H9 (cell line): ENCODE data around the gene KRTAP9-2. TPM values are rescaled to one million over a fixed set of nuclear protein-coding genes. Genes with fewer than 3 reads are reported as not detected.
"Not testable (repeated sequence)": the region's sequence is repeated elsewhere in the genome, so short reads cannot be mapped to it uniquely, and the experiment has no call there.

Experiments
- DNase-seq: peaks from one replicate; pipeline ENCODE4 v3.0.0-alpha.2; 2017
- H2AFZ ChIP-seq: one replicate; pipeline ENCODE4 v1.6.1; 2013; ENCODE audit warnings: mild to moderate bottlenecking, low read length, control low read depth, moderate library complexity
- H2AK5ac ChIP-seq: 2 replicates; pipeline ENCODE4 v1.6.1; 2013; ENCODE audit warnings: low read length, control low read depth, mixed read lengths; ENCODE audit not compliant: insufficient read length
- H2BK120ac ChIP-seq: one replicate; pipeline ENCODE4 v1.6.1; 2013; ENCODE audit warnings: low read depth, mild to moderate bottlenecking, low read length, control low read depth, inconsistent platforms; ENCODE audit not compliant: poor library complexity, severe bottlenecking
- H2BK12ac ChIP-seq: 2 replicates; pipeline ENCODE4 v1.6.1; 2013; ENCODE audit warnings: low read length, control low read depth, mixed read lengths, low read depth; ENCODE audit not compliant: insufficient read length
- H2BK15ac ChIP-seq: 2 replicates; pipeline ENCODE4 v1.6.1; 2013; ENCODE audit warnings: low read depth, low read length, control low read depth
- H2BK20ac ChIP-seq: one replicate; pipeline ENCODE4 v1.6.1; 2013; ENCODE audit warnings: low read depth, mild to moderate bottlenecking, low read length, control low read depth, inconsistent platforms; ENCODE audit not compliant: poor library complexity, severe bottlenecking
- H2BK5ac ChIP-seq: 2 replicates; pipeline ENCODE4 v1.6.1; 2013; ENCODE audit warnings: low read length, control low read depth, mixed read lengths; ENCODE audit not compliant: insufficient read length
- H3K14ac ChIP-seq: 2 replicates; pipeline ENCODE4 v1.6.1; 2013; ENCODE audit warnings: low read length, control low read depth; ENCODE audit not compliant: insufficient read depth
- H3K18ac ChIP-seq: 2 replicates; pipeline ENCODE4 v1.6.1; 2013; ENCODE audit warnings: low read depth, mild to moderate bottlenecking, mixed read lengths, low read length, control low read depth; ENCODE audit not compliant: insufficient read length
- H3K23ac ChIP-seq: 2 replicates; pipeline ENCODE4 v1.6.1; 2013; ENCODE audit warnings: low read length, control low read depth, mixed read lengths, low read depth; ENCODE audit not compliant: insufficient read length
- H3K23me2 ChIP-seq: 2 replicates; pipeline ENCODE4 v1.6.1; 2013; ENCODE audit warnings: low read depth, mild to moderate bottlenecking, mixed read lengths, low read length, control low read depth; ENCODE audit not compliant: insufficient read length, poor library complexity, severe bottlenecking
- H3K27ac ChIP-seq: 2 replicates; pipeline ENCODE4 v1.5.1; 2013; ENCODE audit warnings: low read length, control low read depth, mixed read lengths, low read depth; ENCODE audit not compliant: insufficient read length
- H3K27me3 ChIP-seq: 2 replicates; pipeline ENCODE4 v1.6.1; 2013; ENCODE audit warnings: low read length, control low read depth, inconsistent platforms; ENCODE audit not compliant: insufficient read depth
- H3K4ac ChIP-seq: 2 replicates; pipeline ENCODE4 v1.6.1; 2013; ENCODE audit warnings: low read depth, mild to moderate bottlenecking, control low read depth, inconsistent platforms, low read length, moderate library complexity
- H3K4me1 ChIP-seq: 2 replicates; pipeline ENCODE4 v1.6.1; 2013; ENCODE audit warnings: low read length, control low read depth, inconsistent platforms; ENCODE audit not compliant: insufficient read depth
- H3K4me2 ChIP-seq: 2 replicates; pipeline ENCODE4 v1.6.1; 2013; ENCODE audit warnings: low read length, control low read depth, mixed read lengths; ENCODE audit not compliant: insufficient read length, insufficient read depth
- H3K56ac ChIP-seq: 2 replicates; pipeline ENCODE4 v1.6.1; 2013; ENCODE audit warnings: low read depth, mild to moderate bottlenecking, mixed read lengths, low read length, control low read depth; ENCODE audit not compliant: insufficient read length
- H3K79me1 ChIP-seq: 2 replicates; pipeline ENCODE4 v1.6.1; 2013; ENCODE audit warnings: low read depth, mild to moderate bottlenecking, moderate library complexity, low read length, control low read depth, inconsistent platforms; ENCODE audit not compliant: insufficient read depth, poor library complexity, severe bottlenecking
- H3K79me2 ChIP-seq: 2 replicates; pipeline ENCODE4 v1.6.1; 2013; ENCODE audit warnings: low read length, control low read depth, inconsistent platforms; ENCODE audit not compliant: insufficient read depth
- H3K9ac ChIP-seq: 2 replicates; pipeline ENCODE4 v1.6.1; 2013; ENCODE audit warnings: low read length, control low read depth, mixed read lengths; ENCODE audit not compliant: insufficient read length; ENCODE audit errors: extremely low read depth
- H3K9me3 ChIP-seq: one replicate; pipeline ENCODE4 v1.6.1; 2013; ENCODE audit warnings: low read depth, low read length, inconsistent platforms; ENCODE audit not compliant: control insufficient read depth
- H3T11ph ChIP-seq: one replicate; pipeline ENCODE4 v1.6.1; 2013; ENCODE audit warnings: mild to moderate bottlenecking, low read length, control low read depth, inconsistent platforms
- H4K20me1 ChIP-seq: one replicate; pipeline ENCODE4 v1.6.1; 2013; ENCODE audit not compliant: control insufficient read depth, insufficient read length, insufficient read depth
- H4K5ac ChIP-seq: 2 replicates; pipeline ENCODE4 v1.6.1; 2013; ENCODE audit warnings: low read depth, mild to moderate bottlenecking, mixed read lengths, low read length, control low read depth; ENCODE audit not compliant: insufficient read length
- H4K8ac ChIP-seq: replicated peaks from 2 replicates; pipeline ENCODE4 v1.6.1; 2013; ENCODE audit warnings: low read length, control low read depth, mixed read lengths, low read depth; ENCODE audit not compliant: insufficient read length
- H4K91ac ChIP-seq: 2 replicates; pipeline ENCODE4 v1.6.1; 2013; ENCODE audit warnings: low read depth, mild to moderate bottlenecking, moderate library complexity, mixed read lengths, low read length, control low read depth; ENCODE audit not compliant: insufficient read length
- H3K27ac Mint-ChIP-seq, 3 experiments: 2 replicates in 2 of 3; 3 replicates in 1 of 3; pipeline ENCODE4 v1.8.0; 2020 to 2021; ENCODE audit warnings: mixed read lengths in 3 of 3, mild to moderate bottlenecking in 1 of 3, moderate library complexity in 1 of 3
- H3K27me3 Mint-ChIP-seq: 2 replicates; pipeline ENCODE4 v1.8.0; 2021; ENCODE audit warnings: low read depth, mild to moderate bottlenecking, moderate library complexity, mixed read lengths
- H3K36me3 Mint-ChIP-seq, 3 experiments: 2 replicates in 2 of 3; 3 replicates in 1 of 3; pipeline ENCODE4 v1.8.0; 2020 to 2021; ENCODE audit warnings: low read depth in 3 of 3, mixed read lengths in 3 of 3; ENCODE audit not compliant: insufficient read depth in 1 of 3
- H3K4me1 Mint-ChIP-seq, 2 experiments: 2 replicates each; pipeline ENCODE4 v1.8.0; 2020; ENCODE audit warnings: mixed read lengths in 2 of 2
- H3K4me3 Mint-ChIP-seq, 2 experiments: 2 replicates in 1 of 2; 3 replicates in 1 of 2; pipeline ENCODE4 v1.8.0; 2020 to 2021; ENCODE audit warnings: mild to moderate bottlenecking in 2 of 2, mixed read lengths in 2 of 2, moderate library complexity in 1 of 2
- H3K9me3 Mint-ChIP-seq, 2 experiments: 2 replicates in 1 of 2; 3 replicates in 1 of 2; pipeline ENCODE4 v1.8.0; 2020; ENCODE audit warnings: mild to moderate bottlenecking in 2 of 2, mixed read lengths in 2 of 2, moderate library complexity in 1 of 2
- WGBS: extraction: QIAGEN DNeasy Blood & Tissue Kit; methylation state at CpG from one replicate; pipeline ENCODE4 v1.1.7; 2013; ENCODE audit warnings: missing lambda C conversion rate, low lambda C conversion rate, mixed read lengths; ENCODE audit not compliant: insufficient read length; ENCODE audit errors: extremely low coverage; 5-methylcytosine and 5-hydroxymethylcytosine counted together
- total RNA-seq: library from RNA; stranded (reverse); gene quantifications from 2 replicates; pipeline ENCODE4 v1.2.1, GENCODE V29; 2021
- TF ChIP-seq, protein P1 (sequence below): fragments of 200-600 bp; sonication (generic); conservative IDR thresholded peaks from 3 replicates; pipeline ENCODE4 v1.8.0; 2021; ENCODE audit warnings: antibody characterized with exemption, mild to moderate bottlenecking

KRTAP9-2 gene
- total RNA-seq, 1 experiment from 2014 or later, result not detected

DNA sequence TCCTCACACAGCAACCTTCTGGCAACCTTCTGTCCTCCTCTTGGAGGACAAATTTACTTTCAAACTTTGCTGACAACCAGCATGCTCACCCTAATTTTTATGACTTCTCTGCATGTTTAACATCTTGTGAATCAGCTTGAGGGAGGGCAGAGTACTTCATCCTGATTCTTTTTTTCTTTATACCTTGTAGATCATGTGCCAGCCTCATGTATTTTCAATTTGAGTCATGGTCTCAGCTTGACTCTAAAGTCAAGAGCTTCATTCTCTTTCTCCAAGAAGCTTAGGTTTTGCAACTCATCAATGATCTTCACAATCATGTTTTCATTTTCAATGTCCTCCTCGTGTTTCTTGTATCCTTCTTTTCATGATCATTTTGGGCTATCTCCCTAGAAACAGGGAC lies 45.4 kb downstream of the KRTAP9-2 start:
- Histone ChIP-seq H3K4me2 (no peak overlapping the region), H3T11ph (no peak overlapping the region), H3K79me1 (no peaks in the 10 kb centered on the region), H3K9me3 (no peaks in the 10 kb centered on the region), H3K27me3 (no peaks in the 10 kb centered on the region), H3K9ac (no peak overlapping the region), H4K20me1 (no peaks in the 10 kb centered on the region), H3K56ac (no peak overlapping the region), H4K91ac (no peak overlapping the region), H3K23me2 (no peaks in the 10 kb centered on the region), H2AFZ (no peak overlapping the region), H3K27ac (no peak overlapping the region), H3K79me2 (no peaks in the 10 kb centered on the region), H4K8ac (no peak overlapping the region), H2BK120ac (no peak overlapping the region), H2BK12ac (no peak overlapping the region), H4K5ac (no peak overlapping the region), H3K18ac (no peak overlapping the region), H2BK5ac (no peak overlapping the region), H2AK5ac (no peak overlapping the region), H2BK20ac (no peak overlapping the region), H3K23ac (no peak overlapping the region), H3K14ac (no peak overlapping the region), H2BK15ac (no peak overlapping the region), H3K4me1 (no peaks in the 10 kb centered on the region), H3K4ac (no peak overlapping the region)
- WGBS, result no CpG with 5 or more reads among the region's 1 CpG
- no peak overlapping the region for H3K4me3 Mint-ChIP-seq
- H3K4me1 Mint-ChIP-seq, result peaks cover 0 to 2% of the 10 kb centered on the region in 2 experiments; a peak in 1 of 4 replicates
- TF ChIP-seq, protein P1, sequence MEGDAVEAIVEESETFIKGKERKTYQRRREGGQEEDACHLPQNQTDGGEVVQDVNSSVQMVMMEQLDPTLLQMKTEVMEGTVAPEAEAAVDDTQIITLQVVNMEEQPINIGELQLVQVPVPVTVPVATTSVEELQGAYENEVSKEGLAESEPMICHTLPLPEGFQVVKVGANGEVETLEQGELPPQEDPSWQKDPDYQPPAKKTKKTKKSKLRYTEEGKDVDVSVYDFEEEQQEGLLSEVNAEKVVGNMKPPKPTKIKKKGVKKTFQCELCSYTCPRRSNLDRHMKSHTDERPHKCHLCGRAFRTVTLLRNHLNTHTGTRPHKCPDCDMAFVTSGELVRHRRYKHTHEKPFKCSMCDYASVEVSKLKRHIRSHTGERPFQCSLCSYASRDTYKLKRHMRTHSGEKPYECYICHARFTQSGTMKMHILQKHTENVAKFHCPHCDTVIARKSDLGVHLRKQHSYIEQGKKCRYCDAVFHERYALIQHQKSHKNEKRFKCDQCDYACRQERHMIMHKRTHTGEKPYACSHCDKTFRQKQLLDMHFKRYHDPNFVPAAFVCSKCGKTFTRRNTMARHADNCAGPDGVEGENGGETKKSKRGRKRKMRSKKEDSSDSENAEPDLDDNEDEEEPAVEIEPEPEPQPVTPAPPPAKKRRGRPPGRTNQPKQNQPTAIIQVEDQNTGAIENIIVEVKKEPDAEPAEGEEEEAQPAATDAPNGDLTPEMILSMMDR, result no peak
- H3K27me3 Mint-ChIP-seq, result no peaks in the 10 kb centered on the region; the same call in 1 of the 2 replicates
- no peak for DNase-seq
- H3K27ac Mint-ChIP-seq, result no peak overlapping the region
- no peaks in the 10 kb centered on the region for H3K36me3 Mint-ChIP-seq
- no peaks in the 10 kb centered on the region for H3K9me3 Mint-ChIP-seq

- H3K18ac ChIP-seq, H3K4me3 Mint-ChIP-seq, H3K9me3 Mint-ChIP-seq, H3K23me2 ChIP-seq, H3K27ac ChIP-seq, H3K4me2 ChIP-seq, H3K79me2 ChIP-seq, H3K4me1 Mint-ChIP-seq, H3T11ph ChIP-seq, H3K27me3 ChIP-seq, H2BK20ac ChIP-seq, H3K4me1 ChIP-seq, H3K56ac ChIP-seq, H2BK12ac ChIP-seq, H2AK5ac ChIP-seq, H3K36me3 Mint-ChIP-seq, H4K20me1 ChIP-seq, H3K23ac ChIP-seq, H3K14ac ChIP-seq, H2AFZ ChIP-seq, H3K27ac Mint-ChIP-seq, H3K79me1 ChIP-seq, H2BK120ac ChIP-seq, H3K27me3 Mint-ChIP-seq, H4K5ac ChIP-seq, H2BK5ac ChIP-seq, H3K4ac ChIP-seq, H3K9me3 ChIP-seq, H3K9ac ChIP-seq, DNase-seq, H4K91ac ChIP-seq, H2BK15ac ChIP-seq, H4K8ac ChIP-seq: not testable (repeated sequence)
- no CpG with 5 or more reads among the region's 3 CpGs for WGBS
Observed at GRCh38 chr17:41275648-41276190, 49.3 kb downstream of the KRTAP9-2 start, which contains the start of gene KRTAP9-7. Gene KRTAP9-7, plus strand, starts transcription at chr17:41275698. Its CDS starts 0 bp downstream, at chr17:41275698.
